Activated T-cell treated with anti-CD3 and anti-CD28 coated beads for 1 hour (primary cell): Measurements from ENCODE around the gene NUBP2.
A peak's percentile ranks its signal among the peaks of the same experiment; 100 is the strongest.

Source experiments
- DNase-seq: peaks from one replicate; pipeline ENCODE4 v3.0.0-alpha.2; 2020; ENCODE audit warnings: low read depth

The NUBP2 gene

DNA sequence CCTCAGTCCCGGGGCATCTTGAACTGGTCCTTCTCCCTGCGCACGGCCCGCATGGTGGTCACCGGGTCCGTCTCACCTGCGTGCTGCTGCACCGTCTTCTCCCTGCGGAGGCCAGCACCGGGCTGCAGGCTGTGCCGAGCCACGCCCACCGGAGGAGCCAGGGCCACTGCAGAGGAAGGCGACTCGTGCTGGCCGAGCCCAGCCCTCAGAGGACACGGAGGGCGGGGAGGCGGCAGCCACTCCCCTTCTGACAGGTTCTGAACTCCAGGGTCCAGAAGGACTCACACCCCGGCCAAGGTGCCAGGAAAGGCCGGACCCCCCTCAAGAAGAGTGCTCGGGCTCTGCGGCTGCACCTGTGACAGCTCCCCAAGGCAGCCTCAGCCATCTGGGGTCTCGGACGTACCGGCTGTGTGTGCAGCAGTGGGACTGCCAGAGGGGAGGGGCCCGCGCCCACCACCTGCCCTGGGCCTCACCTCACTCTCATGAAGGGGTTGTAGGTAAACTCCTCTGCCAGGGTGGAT, 26.6 kb downstream of the NUBP2 start:
- no peak for DNase-seq

DNA sequence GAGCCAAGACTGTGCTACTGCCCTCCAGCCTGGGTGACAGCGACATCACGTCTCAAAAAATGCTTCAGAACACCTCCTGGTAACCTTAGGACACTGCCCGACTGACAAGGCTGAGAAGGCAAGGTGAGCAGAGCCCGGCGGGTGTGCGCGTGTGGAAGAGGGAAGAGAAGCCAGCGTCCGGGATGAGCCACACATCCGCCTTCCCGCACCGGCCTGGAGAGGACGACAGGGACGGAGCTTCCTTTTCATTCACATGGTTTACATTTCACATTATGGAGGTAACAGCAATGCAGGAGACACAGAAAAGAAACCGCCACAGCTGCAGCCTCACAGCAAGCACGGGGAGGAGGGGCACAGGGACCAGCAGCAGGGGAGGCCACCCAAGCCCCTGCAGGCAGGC, 27.3 kb downstream of the NUBP2 start:
- DNase-seq, result no peak

DNA sequence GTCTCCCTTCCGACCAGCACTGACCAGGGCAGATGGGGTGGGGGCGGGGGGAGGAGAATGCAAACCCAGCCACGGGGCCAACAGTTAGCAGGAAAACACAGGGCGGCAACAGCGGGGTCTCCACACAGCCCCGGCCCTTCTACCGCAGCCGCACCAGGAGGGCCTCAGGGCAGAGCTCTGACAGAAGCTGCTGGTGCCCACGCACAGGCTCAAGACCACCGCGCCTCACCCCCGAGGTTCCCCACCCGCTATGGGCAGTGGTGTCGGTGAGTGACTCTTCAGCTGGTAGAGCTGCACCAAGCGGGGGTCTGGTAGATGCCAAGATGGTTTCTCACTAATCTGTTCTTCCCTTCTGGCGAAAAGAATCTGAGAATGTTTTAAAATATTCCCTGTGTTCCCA, 27.8 kb downstream of the NUBP2 start:
- DNase-seq, result no peak

DNA sequence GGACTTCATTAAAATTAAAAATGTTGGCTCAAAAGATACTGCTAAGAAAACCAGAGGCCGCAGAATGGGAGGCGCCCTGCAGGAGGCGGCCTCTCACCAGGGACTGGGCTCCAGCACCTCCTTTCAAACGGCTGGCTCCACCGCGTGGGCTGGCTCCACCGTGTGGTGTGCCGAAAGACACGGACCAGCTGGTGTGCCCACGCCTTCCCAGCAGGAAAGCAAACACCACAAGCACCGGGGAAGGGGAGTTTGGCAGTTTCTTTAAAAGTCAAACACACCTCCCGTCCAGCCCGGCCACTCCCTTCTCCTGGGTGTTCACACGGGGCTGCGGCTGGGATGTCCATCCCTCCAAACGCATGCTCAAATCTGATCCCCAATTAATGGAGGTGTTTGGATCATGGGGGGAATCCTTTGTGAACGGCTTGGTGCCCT, 30.0 kb downstream of the NUBP2 start:
- DNase-seq, result peak; percentile 45

DNA sequence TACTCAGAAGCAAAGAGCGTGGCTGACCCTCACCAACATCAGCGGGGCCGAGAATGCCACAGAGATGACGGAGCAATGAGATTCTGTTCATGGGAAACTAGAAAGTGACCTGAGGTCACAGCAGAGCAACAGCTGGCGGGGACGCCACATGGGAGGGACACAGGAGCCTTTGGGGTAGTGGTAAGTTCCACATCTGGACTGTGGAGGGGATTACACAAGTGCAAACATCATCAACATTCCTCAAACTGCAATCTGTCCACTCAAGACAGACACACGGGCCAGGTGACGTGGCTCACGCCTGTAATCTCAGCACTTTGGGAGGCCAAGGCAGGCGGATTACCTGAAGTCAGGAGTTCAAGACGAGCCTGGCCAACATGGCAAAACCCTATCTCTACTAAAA, 32.7 kb downstream of the NUBP2 start:
- DNase-seq, result no peak

DNA sequence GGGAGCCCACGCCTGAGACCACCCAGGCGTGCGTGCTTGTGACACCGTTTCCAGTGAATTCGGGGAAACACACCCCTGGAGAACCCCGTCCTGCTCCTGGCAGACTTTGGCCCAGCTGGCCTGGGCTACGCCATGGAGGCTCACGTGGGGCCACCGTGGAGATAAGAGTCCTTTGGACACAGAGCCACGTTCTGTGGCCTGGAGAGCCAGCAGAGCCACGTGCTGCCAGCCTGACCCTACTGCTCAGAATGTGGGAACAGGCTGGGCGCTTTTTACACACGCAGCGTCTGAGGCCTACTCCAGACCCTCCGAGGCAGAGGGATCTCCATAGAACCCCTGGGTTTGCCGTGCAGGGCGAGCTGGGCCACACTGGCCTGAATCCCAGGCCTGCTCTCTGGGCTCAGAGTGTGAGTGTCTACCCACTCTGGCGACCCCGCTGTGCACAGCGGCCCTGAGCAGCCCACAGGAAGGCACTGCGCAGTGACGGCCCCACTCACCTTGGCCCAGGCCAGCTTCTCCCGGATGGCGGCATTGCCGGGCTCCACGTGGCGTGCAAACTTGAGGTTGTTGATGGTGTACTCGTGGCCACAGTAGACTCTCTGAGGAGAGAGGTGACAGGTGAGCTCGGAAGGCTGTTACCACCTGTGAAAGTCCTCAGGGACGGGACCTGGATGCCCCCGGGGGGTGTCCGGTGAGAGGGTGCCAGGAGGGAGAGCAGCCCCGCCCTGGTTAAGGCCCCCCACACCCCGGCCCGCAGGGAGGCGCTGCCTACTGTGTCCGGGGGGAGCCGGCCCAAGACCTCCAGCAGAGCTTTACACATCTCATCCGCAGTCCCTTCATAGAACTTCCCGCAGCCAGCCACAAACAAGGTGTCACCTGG, 33.9 kb downstream of the NUBP2 start:
- DNase-seq, result no peak

DNA sequence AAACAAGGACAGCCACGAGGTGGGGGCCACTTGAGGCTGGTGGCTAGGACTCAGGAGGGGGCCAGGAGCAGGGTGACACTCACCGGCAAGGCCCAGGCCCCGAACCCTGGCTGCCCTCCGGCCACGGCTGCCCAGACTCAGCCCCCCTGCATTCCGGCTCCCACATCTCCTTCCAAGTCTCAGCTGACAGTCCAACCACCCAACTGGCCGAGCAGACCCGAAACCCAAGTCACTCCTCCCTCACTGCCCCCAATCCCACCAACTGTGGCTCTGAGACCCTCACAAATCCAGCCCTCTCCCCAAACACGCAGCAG, 34.5 kb downstream of the NUBP2 start:
- no peak for DNase-seq

DNA sequence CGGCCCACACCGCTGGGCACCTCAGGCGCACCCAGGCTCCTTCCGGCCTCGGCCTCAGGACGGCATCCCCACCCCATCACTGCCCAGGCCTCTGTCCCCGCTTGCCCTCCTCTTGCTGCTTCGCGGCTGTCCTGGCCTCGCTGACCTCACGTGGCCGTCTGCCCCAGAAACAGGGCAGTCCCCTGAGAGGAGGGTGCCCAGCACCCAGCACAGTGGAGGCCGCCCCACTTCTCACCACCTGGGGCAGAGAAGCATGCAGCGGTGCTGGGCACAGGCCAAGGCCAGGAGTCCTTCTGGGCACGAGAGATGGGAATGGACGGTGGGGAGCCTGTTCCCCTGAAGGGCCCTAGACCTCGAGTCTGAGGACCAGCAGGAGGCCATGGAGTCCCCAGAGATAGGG, 35.0 kb downstream of the NUBP2 start:
- DNase-seq, result no peak

DNA sequence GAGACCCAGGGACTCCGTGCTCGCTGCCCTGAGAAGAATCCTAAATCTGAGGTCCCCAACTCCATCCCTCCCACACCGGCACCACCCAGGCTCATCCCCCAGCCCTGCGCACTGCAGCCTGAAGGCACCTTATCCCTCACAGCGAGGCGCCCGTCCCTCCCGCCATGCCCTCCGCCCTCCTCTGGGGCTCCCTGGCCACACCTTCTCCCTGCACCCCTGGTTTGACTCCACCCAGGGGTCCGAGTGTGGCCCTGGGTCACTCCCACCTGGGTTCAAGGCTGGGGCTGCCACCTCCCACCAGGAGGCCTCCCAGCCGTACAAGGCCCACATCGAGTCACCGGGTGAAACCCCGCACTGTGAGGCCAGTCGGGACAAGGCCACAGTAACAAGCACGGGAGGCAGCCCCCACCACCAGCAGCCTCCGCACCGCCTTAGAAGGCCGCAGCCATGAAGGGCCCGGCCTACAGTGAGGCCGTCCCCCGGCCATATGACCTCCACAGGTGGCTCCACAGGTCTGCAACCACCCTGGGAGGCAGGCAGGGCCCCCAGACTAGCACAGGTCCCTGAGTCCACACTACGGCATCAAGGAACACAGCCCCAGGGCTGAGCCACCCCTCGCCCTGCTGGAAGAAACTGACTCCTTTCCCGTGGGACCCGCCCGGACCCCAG, 35.6 kb downstream of the NUBP2 start:
- no peak for DNase-seq

DNA sequence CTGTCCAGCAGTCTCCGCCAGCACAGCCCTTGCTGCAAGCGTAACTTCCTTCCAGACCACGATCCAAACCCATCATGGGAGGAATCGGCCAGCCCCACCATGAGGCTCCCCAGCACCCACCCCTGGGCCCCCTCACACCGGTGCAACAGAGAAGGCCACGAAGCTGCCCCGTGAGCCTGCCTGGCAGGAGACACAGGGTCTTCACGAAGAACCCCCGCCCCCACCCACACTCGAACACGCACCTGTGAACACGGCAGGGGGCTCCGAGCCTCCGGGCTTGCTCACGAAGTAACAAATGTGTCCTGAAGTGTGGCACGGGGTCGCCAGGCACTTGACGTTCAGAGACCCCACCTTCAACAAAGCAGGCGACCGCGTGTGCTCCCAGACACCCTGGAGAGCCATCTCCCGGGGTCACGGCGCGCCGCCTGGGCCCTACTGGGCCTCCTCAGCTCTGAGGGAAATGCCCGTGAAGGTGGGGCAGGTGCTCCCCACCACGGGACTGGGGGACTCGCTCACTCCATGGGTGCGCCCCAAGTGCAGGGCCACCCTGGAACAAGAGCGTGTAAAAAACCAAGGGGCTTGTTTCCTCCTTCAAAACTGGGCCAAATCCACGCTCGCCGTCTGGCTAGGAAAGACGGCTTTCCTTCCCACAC, 36.2 kb downstream of the NUBP2 start:
- no peak for DNase-seq

DNA sequence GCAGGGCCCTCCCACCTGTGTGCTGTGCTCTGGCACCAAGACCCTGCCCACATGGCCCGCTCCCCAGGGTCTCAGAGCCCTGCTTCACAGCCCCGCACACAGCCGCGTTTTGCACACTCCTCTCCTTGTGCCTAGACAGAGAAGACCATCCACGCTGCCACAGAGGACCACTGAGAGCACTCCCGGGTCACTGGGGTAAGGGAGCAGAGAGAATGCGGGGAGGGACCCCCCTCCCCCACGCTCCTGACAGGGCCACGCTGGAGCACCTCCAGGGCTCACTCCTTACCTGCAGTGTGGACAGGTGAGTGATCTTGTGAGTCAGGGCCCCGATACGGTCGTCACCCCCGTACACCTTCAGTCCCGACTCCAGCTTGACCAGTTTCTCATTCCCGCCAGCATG, 36.9 kb downstream of the NUBP2 start:
- no peak for DNase-seq

DNA sequence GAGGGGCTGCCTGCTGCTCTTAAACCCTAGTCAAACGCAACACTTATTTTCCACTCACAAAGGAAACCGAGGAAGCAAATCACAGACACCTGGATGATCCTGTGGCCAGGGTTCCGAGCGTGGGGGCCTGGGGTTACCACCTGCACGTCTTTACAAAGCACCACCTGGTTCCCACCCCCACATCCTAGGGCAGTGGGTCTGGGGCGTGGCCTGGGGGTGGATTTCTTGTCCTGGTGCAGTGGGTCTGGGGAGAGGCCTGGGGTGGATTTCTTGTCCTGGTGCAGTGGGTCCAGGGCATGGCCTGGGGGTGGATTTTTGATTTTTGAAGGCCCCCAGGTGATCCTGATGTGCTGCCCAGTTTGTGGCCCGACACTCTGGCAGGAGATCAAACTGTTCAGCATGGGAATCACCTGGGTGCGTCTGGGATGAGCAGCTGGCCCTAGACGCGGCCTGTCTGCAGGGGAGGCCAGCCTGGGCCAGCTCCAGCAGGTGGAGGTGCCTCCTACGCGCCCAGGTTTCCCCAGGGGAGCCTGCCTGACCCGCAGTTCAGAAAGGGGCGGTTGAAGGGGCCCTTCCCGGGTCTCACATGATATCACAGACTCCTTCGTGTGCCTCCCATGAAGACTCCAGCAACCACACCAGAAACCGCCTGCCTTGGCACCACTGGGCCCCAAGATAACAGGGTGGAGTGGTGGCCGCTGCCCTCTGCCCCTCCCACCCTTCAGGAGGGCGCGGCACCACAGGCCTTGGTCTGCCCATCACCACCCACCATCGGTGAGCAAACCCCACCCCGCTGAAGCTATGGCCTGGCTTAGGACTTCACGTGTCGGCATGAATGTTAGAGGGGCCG, 37.6 kb downstream of the NUBP2 start:
- no peak for DNase-seq

DNA sequence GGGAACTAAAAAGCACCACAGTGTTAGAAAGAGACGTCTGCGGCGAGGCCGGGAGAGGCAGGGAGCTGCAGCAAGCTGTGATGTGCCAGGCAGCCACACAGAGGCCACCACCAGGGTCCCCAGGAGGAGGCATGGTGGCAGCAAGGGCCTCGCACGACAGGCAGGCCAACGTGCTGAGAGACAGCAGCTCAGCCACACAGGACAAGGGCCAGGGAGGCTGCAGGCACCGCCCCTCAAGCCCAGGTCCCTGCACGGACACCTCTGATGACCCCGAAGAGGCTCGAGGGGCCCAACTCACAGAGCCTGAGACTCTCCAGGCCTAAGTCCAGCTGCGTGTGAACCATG, 38.2 kb downstream of the NUBP2 start:
- no peak for DNase-seq

DNA sequence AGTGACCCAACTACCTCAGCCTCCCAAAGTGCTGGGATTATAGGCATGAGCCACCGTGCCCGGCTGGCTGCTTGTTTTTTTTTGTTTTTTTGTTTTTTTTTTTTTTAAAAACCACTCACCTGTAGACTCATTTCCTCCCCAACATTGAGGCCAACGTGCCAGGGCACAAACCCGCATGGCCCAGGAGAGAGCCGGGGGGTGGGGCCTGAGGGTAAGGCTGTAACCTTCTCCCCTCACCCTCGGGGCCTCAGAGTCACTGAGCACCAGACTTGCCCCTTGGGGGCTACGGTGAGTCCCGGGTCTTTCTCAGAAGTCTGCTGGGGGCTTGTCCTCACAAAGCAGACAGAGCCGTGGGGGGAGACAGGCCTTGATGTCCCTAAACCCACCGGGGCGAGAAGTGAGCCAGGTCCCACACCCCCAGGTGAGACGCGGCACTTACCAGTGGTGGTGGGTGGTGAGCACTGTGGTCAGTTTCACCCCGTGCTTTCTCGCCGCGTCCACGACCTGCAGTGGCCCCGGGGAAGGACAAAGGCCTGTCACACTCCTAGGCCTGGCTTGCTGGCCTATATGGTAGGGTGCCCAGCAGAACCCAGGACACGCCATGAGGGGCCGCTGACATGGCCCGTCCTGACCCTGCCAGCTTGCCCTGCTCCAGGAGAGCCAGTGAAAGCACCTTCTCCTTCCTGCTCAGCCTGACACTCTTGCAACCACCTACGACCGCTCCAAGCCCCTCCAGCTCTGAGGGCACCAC, 39.3 kb downstream of the NUBP2 start:
- DNase-seq, result no peak

DNA sequence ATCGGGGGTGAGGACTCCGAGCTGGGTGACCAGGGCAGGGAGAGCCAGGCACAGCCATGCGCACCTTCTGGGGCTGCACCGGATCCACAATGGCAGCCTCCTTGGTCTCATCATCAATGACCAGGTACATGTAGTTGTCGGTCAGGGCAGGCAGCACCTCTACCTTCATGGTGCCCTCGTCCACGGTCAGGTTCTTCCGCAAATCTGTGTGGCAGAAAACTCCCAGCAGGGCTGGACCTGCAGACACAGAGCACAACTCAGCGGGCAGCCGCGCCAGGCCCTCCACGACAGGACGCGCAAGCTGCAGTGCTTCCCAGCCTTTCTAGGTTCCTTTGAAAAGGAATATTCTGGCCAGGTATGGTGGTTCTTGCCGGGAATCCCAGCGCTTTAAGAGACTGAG, 40.0 kb downstream of the NUBP2 start:
- DNase-seq, result no peak

DNA sequence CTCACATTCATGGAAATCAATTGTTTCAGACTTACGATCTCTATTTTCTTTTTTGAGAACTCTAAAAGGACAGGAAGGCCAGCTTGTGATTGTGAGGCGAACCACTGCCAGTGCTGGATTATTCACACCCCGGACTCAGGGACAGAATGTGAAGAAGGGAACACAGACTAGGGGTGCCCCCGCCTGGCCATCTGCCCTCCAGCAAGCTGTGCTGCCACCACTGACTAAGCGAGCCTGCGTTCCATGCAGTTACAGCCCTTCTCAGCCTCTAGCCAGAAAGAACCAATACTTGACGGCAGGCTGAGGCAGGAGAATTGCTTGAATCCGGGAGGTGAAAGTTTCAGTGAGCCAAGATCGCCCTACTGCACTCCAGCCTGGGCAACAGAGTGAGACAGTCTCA, 41.1 kb downstream of the NUBP2 start:
- no peak for DNase-seq

DNA sequence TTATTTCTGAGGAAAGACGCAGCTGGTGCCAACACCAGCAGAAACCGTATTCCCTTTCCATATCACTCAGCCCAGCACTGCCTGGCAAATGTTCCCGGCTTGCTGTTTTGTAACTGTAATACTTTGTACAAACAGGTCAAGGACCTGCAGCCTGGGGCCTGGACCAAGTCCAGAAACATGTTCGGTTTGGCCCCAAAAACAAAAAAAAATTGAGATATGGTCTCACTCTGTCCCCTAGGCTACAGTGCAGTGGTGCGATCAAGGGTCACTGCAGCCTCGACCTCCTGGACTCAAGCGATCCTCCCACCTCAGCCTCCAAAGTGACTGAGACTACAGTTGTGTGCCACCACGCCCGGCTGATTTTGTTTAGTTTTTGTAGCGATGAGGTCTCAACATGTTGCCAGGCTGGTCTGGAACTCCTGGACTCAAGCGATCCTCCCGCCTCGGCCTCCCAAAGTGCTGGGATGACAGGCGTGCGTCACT, 42.7 kb downstream of the NUBP2 start:
- no peak for DNase-seq

DNA sequence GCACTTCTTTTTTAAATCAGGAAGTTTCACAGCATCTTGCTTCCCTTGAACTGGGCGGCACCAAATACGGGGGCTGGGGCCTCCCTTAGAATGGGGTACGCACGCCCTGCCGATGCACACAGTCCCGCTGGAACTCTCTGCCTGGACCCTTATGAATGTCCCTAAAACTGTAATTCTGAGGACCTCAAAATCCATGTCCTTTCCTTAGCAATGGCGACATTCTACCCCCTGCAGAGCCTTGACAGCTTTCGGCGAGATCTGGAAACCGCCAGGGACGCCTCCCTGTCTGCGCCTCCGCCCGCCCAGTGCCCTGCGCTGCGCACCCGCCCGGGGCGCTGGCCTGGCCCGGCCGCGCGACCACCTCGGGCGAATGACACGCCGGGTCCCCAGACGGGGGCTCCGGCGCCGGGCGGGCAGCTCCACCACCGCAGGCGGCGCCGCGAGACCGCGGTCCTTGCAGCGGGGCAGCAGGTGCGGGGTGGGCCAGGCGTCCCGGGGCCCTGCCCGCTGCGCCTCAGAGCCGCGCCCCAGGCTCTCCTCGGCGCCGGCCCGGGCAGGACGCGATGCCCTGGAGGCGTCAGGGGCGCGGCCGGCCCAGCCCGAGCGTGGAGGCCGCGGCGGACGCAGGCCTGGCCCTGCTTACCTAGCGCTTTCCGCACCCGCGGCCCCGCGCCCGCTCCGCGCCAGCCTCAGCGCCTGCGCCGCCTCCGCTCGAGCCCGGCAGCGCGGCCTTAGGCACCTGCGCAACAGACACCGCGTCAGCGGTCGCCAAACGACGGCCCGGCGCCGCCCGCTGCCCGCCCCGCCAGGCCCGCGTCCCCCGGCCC, 43.3 kb downstream of the NUBP2 start:
- peak; percentile 53 for DNase-seq

DNA sequence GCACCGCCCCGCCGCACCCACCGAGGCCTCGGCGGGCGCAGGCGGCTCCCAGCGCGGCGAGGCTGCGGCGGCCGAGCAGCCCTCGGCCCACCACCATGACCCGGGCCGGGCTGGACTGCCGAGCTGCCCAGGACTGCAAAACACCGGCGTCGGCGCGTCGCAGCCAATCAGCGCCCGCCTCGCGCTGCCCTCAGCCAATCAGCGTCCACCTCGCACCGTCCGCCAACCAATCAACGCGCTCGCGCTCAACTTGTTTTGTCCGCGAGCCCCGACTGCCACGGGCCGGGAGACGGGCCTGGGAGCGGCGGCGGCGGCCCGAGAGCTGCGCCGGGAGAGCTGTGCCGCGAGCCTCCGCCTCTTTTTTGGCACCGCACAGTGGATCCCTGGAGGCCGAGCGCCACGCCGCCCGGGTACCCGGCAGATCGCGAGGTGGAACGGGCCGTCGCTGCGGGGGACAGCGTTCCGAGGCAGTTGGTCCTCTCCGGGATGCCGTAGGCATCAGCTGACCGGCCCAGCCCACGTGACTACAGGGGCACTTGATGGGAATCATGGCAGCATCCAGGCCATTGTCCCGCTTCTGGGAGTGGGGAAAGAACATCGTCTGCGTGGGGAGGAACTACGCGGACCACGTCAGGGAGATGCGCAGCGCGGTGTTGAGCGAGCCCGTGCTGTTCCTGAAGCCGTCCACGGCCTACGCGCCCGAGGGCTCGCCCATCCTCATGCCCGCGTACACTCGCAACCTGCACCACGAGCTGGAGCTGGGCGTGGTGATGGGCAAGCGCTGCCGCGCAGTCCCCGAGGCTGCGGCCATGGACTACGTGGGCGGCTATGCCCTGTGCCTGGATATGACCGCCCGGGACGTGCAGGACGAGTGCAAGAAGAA, 44.2 kb downstream of the NUBP2 start, which contains the start of the genes FAHD1 and HAGH:
Gene FAHD1, plus strand, starts transcription at position 516 of the 883 bp plus-strand sequence. Its CDS starts 33 bp downstream, at position 549.
Gene HAGH, minus strand, starts transcription at position 135 of the 883 bp plus-strand sequence. Its CDS starts 38 bp downstream, at position 97.
- DNase-seq, result peak; percentile 86
